GM19023 (cell line): ENCODE results near the gene GNG13.
"Not testable (repeated sequence)": the region's sequence is repeated elsewhere in the genome, so short reads cannot be mapped to it uniquely, and the experiment has no call there.

Experiments
- ATAC-seq: cut with Tn5 transposase; IDR thresholded peaks from one replicate; pipeline ENCODE4 v1.9.1; 2021; ENCODE audit warnings: mild to moderate bottlenecking, moderate library complexity; ENCODE audit not compliant: unreplicated experiment

GNG13 gene

DNA sequence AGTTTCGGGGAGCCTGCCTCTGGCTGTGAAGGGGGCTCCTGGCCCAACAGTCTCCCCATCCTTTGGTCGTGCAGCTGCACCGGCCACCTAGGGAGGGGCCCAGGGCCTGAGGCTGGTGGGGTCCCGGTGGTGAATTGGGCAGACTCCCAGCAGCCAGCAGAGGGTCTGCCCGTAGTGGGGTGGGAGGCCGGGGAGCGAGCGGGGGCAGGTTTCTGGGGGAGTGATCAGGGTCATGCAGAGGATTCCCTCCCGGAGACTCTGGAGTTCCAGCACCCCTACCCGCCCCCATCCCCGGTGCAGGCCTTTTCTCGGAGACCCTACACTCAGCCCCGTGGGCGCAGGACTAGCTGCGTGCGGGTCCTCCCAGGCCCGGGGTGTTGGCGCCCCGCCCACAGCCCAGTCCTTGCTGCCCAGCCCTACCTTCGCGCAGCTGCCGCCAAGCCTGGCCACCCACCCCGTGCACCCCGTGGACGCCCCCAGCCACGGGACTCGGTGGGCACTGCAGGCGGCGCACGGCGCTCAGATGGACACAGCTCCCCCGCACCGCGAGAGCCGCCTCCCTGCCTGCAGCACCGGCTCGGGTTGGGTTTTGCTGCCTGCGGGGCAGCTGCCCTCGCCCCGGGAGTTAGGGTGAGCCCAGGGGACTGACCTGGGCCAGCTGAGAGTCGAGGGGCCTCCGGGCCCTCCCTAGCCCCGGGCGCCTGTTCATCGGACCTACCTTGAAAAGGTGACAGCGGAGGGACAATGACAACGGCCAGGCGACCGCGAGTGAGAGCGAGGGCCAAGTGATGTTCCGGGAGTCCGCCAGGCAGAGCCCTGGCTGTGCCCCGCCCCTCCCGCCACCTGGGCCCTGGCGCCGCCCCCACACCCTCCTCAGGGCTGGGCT is at the start of gene GNG13:
Gene GNG13 (minus strand): TSS at position 787 of the 886 bp plus-strand sequence. CDS start 1,657 bp downstream, outside the sequence.
- no peak for ATAC-seq

DNA sequence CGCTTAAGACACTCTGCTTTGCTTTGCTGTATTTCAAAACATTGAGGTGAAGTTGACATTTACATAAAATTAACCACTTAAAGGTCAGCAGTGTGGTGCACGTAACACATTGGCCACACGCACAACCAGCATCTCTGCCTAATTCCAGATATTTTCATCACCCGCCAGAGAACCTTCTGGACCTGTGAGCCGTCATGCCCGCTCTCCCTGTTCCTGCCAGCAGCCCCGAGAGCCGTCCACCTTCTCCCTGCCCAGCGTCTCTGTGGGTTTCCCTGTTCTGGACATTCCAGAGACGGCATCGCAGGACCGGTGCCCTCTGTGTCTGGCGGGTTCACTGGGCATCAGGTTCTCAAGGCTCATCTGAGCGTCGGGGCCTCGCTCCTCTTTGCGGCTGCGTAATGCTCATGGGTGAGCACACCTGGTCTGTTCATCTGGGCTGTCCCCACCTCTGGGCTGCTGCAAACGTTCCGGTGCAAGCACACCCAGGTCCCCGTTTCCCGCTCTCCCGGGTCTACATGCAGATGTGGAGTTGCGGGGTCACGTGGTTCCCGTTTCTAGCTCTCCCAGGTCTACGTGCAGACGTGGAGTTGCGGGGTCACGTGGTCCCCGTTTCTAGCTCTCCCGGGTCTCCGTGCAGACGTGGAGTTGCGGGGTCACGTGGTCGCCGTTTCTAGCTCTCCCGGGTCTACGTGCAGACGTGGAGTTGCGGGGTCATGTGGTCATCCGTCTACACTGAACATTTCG is 48.1 kb upstream of the GNG13 start:
- ATAC-seq = no peak

- ATAC-seq = no peak
Measured at GRCh38 chr16:847681-848445, 47.3 kb upstream of the GNG13 start.

GRCh38 chr16:847151-847550 is 46.6 kb upstream of the GNG13 start:
- ATAC-seq = no peak

GRCh38 chr16:845351-845745 is 44.8 kb upstream of the GNG13 start:
- ATAC-seq = no peak

DNA sequence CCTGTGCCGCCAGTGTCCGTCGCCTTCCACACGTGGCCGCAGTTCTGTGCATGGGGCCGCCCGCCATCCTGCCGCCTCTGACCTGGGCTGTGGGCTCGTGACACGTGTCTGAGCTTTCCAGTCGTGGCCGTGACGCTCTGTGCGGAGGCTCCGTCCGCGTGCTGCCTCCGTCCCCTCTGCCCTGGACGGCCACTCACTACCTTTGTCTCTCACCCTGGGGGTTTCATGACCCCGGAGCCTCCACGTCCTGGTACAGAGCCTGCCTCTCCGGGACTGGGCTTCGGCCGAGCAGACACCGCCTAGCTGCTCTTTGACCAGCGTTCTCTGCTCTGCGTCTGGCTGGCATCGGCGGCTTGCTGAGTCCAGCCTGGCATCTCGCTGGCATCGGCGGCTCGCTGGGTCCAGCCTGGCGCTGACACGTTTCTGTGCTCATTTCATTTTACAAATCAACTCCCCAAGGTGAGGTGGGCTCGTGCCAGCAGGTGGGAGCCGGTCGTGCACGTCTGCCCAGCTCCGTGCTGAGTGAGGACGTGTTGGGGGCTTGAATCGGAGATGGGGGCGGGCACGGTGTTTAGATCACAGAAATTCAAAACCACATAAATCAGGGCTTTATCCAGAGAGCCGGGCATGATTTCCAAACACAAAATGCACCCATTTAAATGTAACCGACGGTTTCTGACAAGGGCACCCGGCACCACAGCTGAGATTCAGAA is 44.3 kb upstream of the GNG13 start:
- ATAC-seq = no peak

DNA sequence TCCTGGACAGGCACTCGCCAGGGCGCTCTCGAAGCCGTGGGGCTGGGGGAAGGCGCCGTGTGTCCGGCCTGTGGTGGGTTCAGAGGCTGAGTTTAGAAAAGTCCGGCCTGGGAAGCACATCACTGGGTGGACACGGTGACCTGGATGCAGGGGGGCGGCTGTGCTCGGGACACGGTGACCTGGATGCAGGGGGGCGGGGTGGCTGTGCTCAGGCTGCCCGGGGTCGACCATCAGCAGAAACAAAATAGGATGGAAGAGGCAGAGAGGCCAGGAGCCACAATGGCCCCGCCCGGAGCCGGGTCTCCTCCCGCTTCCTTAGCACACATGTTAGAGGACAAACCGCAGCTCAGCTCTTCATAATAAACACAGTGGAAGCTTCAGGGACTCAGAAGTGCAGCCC is 43.2 kb upstream of the GNG13 start:
- no peak for ATAC-seq

GRCh38 chr16:842711-843560 is 42.4 kb upstream of the GNG13 start:
- ATAC-seq = no peak

DNA sequence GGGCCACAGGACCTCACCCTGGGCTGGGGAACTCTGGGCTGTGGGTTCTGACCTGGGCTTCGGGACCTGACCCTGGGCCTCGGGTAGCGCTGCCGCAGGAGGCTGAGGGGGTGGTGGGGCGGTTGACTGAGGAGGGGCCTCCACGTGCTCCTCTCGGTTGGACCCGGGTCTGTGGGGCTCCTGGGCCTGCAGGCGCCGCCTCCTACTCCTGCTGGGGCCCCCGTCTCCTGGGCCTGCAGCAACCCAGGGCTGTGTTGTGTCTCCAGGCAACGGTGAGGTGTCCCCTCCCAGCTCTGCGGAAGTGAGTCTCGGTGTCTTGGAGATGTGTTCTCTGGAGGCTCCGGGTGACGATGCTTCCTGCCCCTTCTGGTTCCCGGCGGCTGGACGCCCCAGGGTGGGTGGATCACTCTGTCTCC is 41.5 kb upstream of the GNG13 start:
- ATAC-seq = no peak

DNA sequence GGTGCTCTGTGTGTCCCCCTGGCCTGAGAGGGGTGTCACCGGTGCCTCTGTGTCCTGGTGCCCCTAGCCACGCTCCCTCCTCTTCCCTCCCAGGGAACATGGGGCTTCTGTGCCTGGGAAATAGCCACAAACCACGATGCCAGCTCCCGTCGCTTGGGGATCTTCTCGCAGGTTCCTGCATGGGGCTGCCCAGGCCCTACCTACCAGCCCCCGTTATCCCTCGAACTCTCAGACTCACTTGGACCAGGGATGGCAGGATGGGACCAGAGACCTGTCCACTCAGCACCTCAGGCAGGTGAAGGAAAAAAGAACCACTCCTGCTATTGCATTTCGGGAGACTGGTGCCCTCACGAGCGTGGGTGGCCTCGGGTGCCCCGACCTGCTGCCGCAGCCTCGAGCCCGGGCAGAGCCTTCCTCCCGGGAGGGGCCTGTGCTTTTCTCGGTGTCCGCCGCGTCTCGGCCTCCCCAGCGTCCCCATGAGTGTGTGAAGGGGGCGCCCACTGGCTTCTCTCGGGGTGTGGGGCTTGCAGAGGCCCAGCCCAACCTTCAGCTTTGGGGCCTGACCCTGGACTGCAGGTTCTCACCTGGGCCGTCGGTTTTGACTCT is 41.0 kb upstream of the GNG13 start:
- ATAC-seq = no peak

DNA sequence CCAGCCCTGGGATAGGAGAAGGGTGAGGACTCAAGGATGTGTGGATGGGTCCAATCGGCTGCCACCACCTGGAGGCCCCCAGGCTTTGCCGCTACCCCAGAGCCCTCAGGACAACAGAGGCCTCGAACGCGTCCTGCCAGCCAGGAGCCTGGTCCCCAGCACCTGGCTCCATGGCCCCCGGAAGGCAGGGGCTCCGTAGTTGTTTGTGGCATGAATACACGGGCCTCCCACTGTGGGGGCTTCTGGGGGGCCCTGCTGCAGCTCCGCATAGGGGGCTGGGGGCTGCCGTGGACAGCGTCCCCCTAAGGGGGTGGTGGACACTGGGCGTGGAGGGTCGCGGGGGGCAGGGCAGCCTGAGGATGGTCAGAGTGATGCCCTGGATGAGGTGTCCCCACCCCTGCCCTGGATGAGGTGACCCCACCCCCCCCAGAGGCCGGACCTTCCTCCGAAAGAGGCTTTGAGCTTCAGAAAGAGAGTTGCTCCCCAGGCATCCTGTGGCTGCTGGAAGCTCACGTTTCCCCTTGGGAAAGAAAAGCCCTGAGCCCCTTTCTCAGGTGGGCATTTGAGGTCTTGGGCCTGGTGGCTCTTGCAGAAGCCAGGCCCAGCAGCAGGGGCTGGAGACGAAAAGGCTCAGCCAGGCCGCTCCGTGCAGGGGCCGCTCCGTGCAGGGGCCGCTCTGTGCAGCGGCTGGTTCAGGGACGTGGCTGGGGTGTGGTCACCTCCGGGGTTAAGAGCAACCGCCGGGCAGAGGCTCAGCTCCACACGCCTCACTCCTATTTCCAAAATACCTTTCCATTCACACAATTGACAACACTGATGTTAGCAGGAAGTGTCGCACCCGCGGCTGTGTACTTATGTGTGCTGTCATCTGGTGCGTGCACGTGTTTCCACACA is 40.3 kb upstream of the GNG13 start:
- ATAC-seq = no peak

DNA sequence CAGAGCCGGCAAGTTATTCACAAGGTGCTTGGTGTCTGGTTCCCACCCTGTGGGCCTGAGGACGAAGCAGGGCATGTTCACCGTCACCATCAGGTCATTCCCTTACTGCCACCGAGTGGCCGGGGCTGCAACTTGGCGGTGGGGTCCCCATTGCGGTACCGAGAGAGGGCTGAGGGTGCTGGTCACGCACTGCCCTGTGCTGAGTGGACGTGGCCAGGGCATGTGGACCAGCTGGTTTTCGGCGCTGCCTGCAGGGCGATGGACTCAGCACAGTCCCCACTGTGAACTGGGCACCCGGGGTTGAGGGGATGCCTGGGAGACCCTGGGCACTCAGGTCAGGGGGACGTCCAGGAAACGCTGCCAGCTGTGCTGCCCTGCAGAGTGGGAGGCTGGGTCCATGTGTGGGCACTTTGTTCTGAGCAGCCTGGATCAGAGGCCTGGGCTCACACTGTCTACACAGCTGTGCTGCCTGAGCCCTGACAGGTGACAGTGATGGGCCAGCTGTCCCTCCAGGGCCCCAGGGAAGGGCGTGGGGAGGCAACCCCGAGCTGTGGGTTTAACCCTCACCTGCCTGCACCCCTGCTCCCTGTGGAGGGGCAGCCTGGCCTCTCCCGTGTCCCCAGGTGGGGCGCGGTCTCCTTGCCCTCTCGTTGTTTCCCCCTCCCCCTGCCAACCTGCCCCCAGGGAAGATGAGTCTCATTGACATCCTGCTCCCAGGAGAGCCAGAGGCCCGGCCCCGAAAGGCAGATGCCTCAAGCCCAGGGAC is 39.3 kb upstream of the GNG13 start:
- ATAC-seq = no peak

DNA sequence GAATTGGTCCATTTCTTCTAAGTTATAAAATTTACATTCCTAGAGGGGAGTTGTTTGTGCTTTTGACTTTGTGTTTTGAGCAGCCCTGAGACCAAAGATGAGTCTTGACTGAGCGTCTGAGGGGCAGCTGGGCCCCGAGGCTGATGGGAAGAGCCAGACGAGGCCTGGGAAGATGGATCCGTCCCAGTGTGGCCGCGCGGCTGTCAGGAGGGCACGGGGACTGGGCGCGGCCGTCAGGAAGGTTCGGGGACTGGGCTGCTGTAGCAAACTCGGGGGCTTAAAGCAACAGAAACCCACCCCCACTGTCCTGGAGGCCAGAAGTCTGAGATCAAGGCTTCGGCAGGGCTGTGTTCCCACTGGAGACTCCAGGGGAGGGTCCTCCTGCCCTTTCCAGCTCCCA is 38.2 kb upstream of the GNG13 start:
- no peak for ATAC-seq

DNA sequence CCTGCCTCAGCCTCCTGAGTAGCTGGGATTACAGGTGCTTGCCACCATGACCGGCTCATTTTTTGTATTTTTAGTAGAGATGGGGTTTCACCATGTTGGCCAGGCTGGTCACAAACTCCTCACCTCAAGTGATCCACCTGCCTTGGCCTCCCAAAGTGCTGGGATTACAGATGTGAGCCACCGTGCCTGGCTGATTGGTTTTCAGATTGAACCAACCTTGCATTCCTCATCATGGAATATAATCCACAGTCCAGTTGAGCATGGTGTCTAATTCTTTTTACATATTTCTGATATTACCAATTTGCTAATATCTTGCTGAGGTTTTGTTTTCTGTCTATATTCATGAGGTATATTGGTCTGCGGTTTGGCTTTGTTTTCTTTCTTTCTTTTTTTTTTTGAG is 36.3 kb upstream of the GNG13 start:
- ATAC-seq = not testable (repeated sequence)

- no peak for ATAC-seq
Measured at GRCh38 chr16:836221-836620, 35.7 kb upstream of the GNG13 start.

- no peak for ATAC-seq
Measured at GRCh38 chr16:835373-835772, 34.8 kb upstream of the GNG13 start.

DNA sequence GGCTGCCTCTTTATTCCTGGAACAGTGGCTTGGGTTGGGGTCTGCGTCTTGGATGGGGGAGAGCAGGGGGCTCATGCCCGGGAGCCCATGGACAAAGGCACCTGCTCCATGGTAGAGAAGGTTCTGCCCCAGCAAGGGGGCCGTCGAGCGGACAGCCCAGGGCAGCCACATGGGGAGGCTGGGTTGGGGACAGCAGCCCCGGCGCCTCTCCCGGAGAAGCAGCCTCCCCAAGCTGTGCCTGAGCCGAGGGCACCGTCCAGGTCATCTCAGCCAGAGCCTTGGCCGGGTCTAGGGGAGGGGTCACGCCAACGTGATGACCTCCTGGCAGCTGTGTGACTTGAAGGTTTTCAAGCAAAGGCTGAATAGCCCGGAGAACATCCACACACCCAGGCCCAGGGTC is 32.9 kb upstream of the GNG13 start:
- no peak for ATAC-seq
